ENCODE measurements around the gene KCNQ1OT1. TPM values are rescaled to one million over a fixed set of nuclear protein-coding genes. Genes with fewer than 3 reads are reported as not detected.

KCNQ1OT1 gene
- total and polyA plus RNA-seq, 4 donors: 0.05 to 4.9 (median 0.61) TPM

GRCh38 chr11:2735053-2735589 is 35.3 kb upstream of the KCNQ1OT1 start:
- Histone ChIP-seq H3K4me3 (ENCODE audit: low read depth in 1 of 3, low read length in 3 of 3) (no peak overlapping the region), H3K4me1 (ENCODE audit: control insufficient read depth in 4 of 4, insufficient read depth in 4 of 4, low read length in 3 of 4) (no peaks in the 10 kb centered on the region), H3K36me3 (ENCODE audit: control insufficient read depth in 4 of 4, insufficient read depth in 3 of 4, low read depth in 1 of 4, low read length in 3 of 4) (no peaks in the 10 kb centered on the region), H3K9me3 (ENCODE audit: control insufficient read depth in 4 of 4, low read length in 3 of 4) (no peaks in the 10 kb centered on the region), H3K27me3 (ENCODE audit: control insufficient read depth in 4 of 4, insufficient read depth in 4 of 4, low read length in 3 of 4) (no peaks in the 10 kb centered on the region), H3K9ac (ENCODE audit: low read depth in 1 of 2, low read length in 2 of 2) (no peak overlapping the region), H3K27ac (ENCODE audit: low read depth in 1 of 2, low read length in 2 of 2) (no peak overlapping the region)
- no peak for TF ChIP-seq GABPA (IDR thresholded peaks at IDR 0.05 in 1 of 2, conservative IDR thresholded peaks at IDR 0.05 in 1 of 2)
- no peak for TF ChIP-seq TAF1 (conservative IDR thresholded peaks at IDR 0.05)
- TF ChIP-seq REST (IDR thresholded peaks at IDR 0.05): no peak
- TF ChIP-seq NR2F2 (IDR thresholded peaks at IDR 0.05): no peak
- TF ChIP-seq SP1 (IDR thresholded peaks at IDR 0.05): no peak
- no peak for TF ChIP-seq JUND (IDR thresholded peaks at IDR 0.05)
- TF ChIP-seq ATF3 (IDR thresholded peaks at IDR 0.05): no peak
- no peak for TF ChIP-seq YY1 (IDR thresholded peaks at IDR 0.05)
- no peak for TF ChIP-seq ZBTB33 (IDR thresholded peaks at IDR 0.05)
- no peak for TF ChIP-seq MAX (IDR thresholded peaks at IDR 0.05)
- no peak for TF ChIP-seq EGR1 (IDR thresholded peaks at IDR 0.05; ENCODE audit: low read depth in 2 of 2)
- TF ChIP-seq FOXA2 (IDR thresholded peaks at IDR 0.05): no peak
- no peak for TF ChIP-seq CTCF (IDR thresholded peaks at IDR 0.05; ENCODE audit: low read depth, low read length, missing input control)
- no peak for TF ChIP-seq HNF4A (conservative IDR thresholded peaks at IDR 0.05)
- TF ChIP-seq RAD21 (IDR thresholded peaks at IDR 0.05): no peak
- TF ChIP-seq FOXA1 (IDR thresholded peaks at IDR 0.05): no peak
- no peak for TF ChIP-seq HNF4G (IDR thresholded peaks at IDR 0.05)
- no peak for TF ChIP-seq RXRA (IDR thresholded peaks at IDR 0.05)
- WGBS: 96% methylated on average over 12 of the region's 12 CpGs
- no peak for DNase-seq (ENCODE audit: low spot score)
